Kidney epithelial cell (primary cell): ENCODE data around the gene SHISA3. TPM values are rescaled to one million over a fixed set of nuclear protein-coding genes. Genes with fewer than 3 reads are reported as not detected.

Experiments used
- DNase-seq: peaks from one replicate; pipeline ENCODE4 v3.0.0-alpha.2; 2010; ENCODE audit warnings: low read depth
- H3K27me3 ChIP-seq: 2 replicates; pipeline ENCODE4 v1.6.0; 2011; ENCODE audit warnings: low read length; ENCODE audit not compliant: control insufficient read depth, insufficient read depth
- H3K36me3 ChIP-seq: 2 replicates; pipeline ENCODE4 v1.5.1; 2011; ENCODE audit warnings: low read length; ENCODE audit not compliant: control insufficient read depth, insufficient read depth
- H3K4me3 ChIP-seq: 2 replicates; pipeline ENCODE4 v1.5.1; 2011; ENCODE audit warnings: low read depth, mild to moderate bottlenecking, control low read depth, low read length
- total RNA-seq: library from RNA; depleted of rRNA; stranded (reverse); fragments of >200 nt; gene quantifications from 2 replicates; pipeline ENCODE4 v1.2.3, GENCODE V29; 2015
- TF ChIP-seq, protein P1 (sequence below): IDR thresholded peaks from 2 replicates; pipeline ENCODE4 v1.5.1; 2011; ENCODE audit warnings: mild to moderate bottlenecking, moderate library complexity, low read length, control low read depth, inconsistent platforms; ENCODE audit not compliant: insufficient read depth, poor library complexity, severe bottlenecking

The SHISA3 gene
- total RNA-seq, 1 donor from 2014 or later: 0.38 TPM

DNA sequence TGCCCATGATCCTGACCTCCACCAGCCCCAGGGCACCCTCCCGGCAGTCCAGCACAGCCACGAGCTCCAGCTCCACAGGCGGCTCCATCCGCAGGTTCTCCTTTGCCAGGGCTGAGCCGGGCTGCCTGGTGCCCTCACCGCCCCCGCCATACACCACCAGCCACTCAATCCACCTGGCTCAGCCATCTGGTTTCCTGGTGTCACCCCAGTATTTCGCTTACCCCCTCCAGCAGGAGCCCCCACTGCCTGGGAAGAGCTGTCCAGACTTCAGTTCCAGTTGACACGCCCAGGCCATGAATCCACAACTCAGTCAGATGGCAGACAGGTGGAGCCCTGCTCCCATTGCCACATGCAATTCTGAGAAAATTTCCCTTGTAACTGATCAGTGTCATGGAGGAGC lies 3.9 kb downstream of the SHISA3 start:
- peaks cover 38% of the 10 kb centered on the region for H3K27me3 ChIP-seq
- no peaks in the 10 kb centered on the region for H3K36me3 ChIP-seq
- TF ChIP-seq, protein P1, sequence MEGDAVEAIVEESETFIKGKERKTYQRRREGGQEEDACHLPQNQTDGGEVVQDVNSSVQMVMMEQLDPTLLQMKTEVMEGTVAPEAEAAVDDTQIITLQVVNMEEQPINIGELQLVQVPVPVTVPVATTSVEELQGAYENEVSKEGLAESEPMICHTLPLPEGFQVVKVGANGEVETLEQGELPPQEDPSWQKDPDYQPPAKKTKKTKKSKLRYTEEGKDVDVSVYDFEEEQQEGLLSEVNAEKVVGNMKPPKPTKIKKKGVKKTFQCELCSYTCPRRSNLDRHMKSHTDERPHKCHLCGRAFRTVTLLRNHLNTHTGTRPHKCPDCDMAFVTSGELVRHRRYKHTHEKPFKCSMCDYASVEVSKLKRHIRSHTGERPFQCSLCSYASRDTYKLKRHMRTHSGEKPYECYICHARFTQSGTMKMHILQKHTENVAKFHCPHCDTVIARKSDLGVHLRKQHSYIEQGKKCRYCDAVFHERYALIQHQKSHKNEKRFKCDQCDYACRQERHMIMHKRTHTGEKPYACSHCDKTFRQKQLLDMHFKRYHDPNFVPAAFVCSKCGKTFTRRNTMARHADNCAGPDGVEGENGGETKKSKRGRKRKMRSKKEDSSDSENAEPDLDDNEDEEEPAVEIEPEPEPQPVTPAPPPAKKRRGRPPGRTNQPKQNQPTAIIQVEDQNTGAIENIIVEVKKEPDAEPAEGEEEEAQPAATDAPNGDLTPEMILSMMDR: peak; percentile 51
- no peak for DNase-seq
- no peak overlapping the region for H3K4me3 ChIP-seq

DNA sequence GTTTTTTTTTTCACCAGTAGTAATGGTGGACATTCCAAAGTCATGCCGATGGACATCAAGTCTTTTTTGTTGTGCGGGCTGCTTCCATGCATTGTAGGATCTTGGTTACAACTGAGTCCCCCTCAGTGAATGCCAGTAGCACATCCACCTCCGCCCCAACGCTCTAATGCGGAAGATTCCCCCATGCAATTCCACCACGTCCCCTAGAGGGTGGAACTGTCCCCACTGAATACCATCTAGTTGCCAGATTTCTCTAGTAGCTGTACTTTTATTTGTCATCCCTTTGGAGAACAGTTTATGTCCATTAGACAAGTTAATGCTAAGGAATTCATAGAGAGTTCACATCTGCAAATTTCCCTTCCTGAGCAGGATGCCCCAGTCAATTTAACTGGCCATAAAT lies 6.7 kb downstream of the SHISA3 start:
- Histone ChIP-seq H3K36me3 (no peaks in the 10 kb centered on the region), H3K27me3 (peaks cover 12% of the 10 kb centered on the region), H3K4me3 (no peak overlapping the region)
- TF ChIP-seq, protein P1: no peak
- no peak for DNase-seq

DNA sequence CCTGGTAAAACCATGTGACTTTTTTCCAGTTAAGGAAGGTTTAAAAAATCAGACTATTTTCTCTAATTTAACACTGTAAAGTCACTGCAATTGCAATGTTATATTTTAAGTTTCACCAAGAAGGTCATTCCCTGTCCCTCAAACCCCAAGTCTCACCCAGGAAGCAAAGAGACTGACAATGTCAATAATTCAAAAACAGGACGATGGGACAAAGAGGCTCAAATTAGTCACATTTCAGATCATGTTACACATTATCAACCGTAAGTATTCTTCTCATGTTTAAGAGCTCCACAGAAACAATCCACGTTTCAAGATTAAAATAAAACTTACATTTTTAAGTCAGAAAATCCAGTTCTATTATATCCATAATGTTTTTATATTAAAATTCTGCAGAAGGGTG lies 13.2 kb downstream of the SHISA3 start:
- TF ChIP-seq, protein P1: no peak
- Histone ChIP-seq H3K27me3 (no peaks in the 10 kb centered on the region), H3K4me3 (no peak overlapping the region), H3K36me3 (no peaks in the 10 kb centered on the region)
- DNase-seq: no peak

DNA sequence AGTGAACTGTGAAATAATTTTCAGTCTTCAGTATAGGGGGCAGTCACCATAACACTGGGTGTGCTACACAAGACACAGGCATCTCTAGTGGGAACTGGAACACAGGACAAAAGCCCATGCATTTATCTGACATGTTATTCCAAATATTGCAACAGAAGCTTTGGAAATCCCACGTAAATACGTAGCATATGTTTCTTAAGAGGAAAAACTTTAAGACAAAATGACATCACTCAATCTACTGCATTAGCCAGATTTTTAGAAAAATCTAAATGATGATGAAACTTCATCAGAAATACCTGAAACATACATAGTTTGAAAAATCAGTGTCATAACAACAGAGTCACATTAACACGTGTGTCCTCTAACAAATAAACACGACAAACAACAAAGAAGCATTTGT lies 14.5 kb downstream of the SHISA3 start:
- Histone ChIP-seq H3K27me3 (no peaks in the 10 kb centered on the region), H3K36me3 (no peaks in the 10 kb centered on the region), H3K4me3 (no peak overlapping the region)
- DNase-seq: no peak
- TF ChIP-seq, protein P1: no peak

DNA sequence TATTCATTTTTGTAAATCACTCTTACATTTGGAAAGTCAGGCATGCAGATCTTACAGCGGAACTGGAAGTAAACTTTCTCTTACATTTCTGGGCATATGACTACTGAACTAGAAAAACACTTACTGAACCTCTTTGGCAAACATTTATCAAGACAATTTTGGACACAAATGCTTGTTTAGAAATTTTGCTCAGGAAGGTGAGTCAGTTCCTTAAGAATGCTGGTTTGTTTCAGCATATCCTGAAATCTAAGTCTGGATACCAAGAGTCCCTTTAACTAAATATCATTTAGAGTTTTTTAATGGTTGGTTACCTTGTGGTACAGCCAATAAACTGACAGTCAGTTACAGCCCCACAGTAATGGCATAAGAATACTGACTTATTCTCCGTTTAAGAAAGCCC lies 15.0 kb downstream of the SHISA3 start:
- TF ChIP-seq, protein P1: no peak
- Histone ChIP-seq H3K27me3 (no peaks in the 10 kb centered on the region), H3K36me3 (no peaks in the 10 kb centered on the region), H3K4me3 (no peak overlapping the region)
- peak; percentile 61 for DNase-seq

DNA sequence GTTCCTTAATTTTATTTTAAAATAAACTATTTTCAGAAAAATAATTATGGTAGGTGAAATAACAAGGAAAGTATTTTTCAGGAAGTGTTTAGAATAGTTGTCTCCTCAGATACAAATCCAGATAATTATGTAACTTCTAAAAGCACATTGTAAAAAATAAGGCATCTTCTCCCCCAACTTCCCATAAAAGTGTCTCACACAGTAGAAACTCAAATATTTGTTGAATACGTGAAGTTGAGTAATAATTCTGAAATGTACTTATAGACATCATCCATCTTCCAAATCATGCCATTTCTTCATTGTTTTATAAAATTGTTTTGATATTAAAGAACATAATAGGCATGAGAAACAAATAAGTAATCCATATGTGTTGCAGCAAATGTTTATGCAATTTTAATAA lies 18.0 kb downstream of the SHISA3 start:
- TF ChIP-seq, protein P1: no peak
- H3K27me3 ChIP-seq: no peaks in the 10 kb centered on the region

More for the DNA sequence above, 18.0 kb downstream of the SHISA3 start:
- Histone ChIP-seq H3K4me3 (no peak overlapping the region), H3K36me3 (no peaks in the 10 kb centered on the region)
- no peak for DNase-seq
